GM19025 (cell line): ENCODE measurements around the gene MDFIC.
A peak's percentile ranks its signal among the peaks of the same experiment; 100 is the strongest.

Source experiments
- ATAC-seq: cut with Tn5 transposase; IDR thresholded peaks from one replicate; pipeline ENCODE4 v1.9.1; 2021; ENCODE audit warnings: mild to moderate bottlenecking, low read depth, moderate library complexity; ENCODE audit not compliant: unreplicated experiment

MDFIC gene

GRCh38 chr7:114924038-114924712 lies 2.3 kb downstream of the MDFIC start:
- ATAC-seq = no peak

GRCh38 chr7:114925434-114925833 lies 3.5 kb downstream of the MDFIC start:
- no peak for ATAC-seq

GRCh38 chr7:114928060-114928459 lies 6.2 kb downstream of the MDFIC start:
- no peak for ATAC-seq

- no peak for ATAC-seq
Observed at GRCh38 chr7:114929570-114929969, 7.7 kb downstream of the MDFIC start.

- no peak for ATAC-seq
Observed at GRCh38 chr7:114930107-114930661, 8.3 kb downstream of the MDFIC start.

- ATAC-seq = peak; percentile 31
Observed at GRCh38 chr7:114930829-114931655, 9.1 kb downstream of the MDFIC start.

GRCh38 chr7:114931656-114932011 lies 9.7 kb downstream of the MDFIC start:
- ATAC-seq = peak; percentile 75

GRCh38 chr7:114932991-114933390 lies 11.1 kb downstream of the MDFIC start:
- ATAC-seq = no peak

GRCh38 chr7:114933658-114934057 lies 11.8 kb downstream of the MDFIC start:
- ATAC-seq = no peak

GRCh38 chr7:114934086-114934485 lies 12.2 kb downstream of the MDFIC start:
- no peak for ATAC-seq

- ATAC-seq = no peak
Observed at GRCh38 chr7:114934713-114935112, 12.8 kb downstream of the MDFIC start.

- no peak for ATAC-seq
Observed at GRCh38 chr7:114936471-114936870, 14.6 kb downstream of the MDFIC start.

GRCh38 chr7:114937446-114937845 lies 15.6 kb downstream of the MDFIC start:
- no peak for ATAC-seq

- no peak for ATAC-seq
Observed at GRCh38 chr7:114938785-114939184, 16.9 kb downstream of the MDFIC start.

- ATAC-seq = no peak
Observed at GRCh38 chr7:114939484-114940097, 17.7 kb downstream of the MDFIC start.

GRCh38 chr7:114940220-114940619 lies 18.3 kb downstream of the MDFIC start:
- no peak for ATAC-seq

GRCh38 chr7:114941692-114942091 lies 19.8 kb downstream of the MDFIC start:
- ATAC-seq = peak; percentile 44

- ATAC-seq = no peak
Observed at GRCh38 chr7:114942446-114943175, 20.7 kb downstream of the MDFIC start.

GRCh38 chr7:114943530-114943929 lies 21.6 kb downstream of the MDFIC start:
- no peak for ATAC-seq

- ATAC-seq = no peak
Observed at GRCh38 chr7:114943953-114944744, 22.3 kb downstream of the MDFIC start.
